Inflammatory macrophage (primary cell): Measurements from ENCODE around the gene SDC4.

Experiments
- DNase-seq, 2 donors: peaks; one replicate each; pipeline ENCODE4 v3.0.0-alpha.2; 2020 to 2022
- total RNA-seq, 18 experiments: gene quantifications; one replicate each; lab custom pipeline; 2026; ENCODE audit warnings: mixed read lengths in 6 of 18, inconsistent platforms in 2 of 18; lab: John Stamatoyannopoulos, UW

Gene SDC4
- total RNA-seq = 89.0 to 1,001 (median 151) reads per million in 18 experiments

GRCh38 chr20:45347936-45348778 lies at the start of gene SDC4:
SDC4 (minus strand) TSS chr20:45348424; CDS start chr20:45348384, 40 bp downstream.
- DNase-seq = peak; percentile 39 to 70

DNA sequence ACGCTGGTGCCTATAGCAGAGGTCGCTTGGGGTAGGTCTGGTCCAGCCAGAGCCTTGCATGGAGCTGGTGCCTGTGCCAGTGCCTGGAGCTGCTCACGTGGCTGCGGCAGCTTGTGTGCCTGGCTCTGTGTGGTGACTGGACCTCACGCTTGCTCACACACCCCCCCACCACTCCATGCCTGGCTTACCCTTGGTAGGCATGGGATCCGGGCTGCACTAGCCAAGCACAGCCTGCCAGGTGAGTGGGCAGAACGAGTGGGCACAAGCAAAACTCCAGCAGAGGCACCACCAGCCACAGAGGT lies 46.8 kb upstream of the SDC4 start:
- DNase-seq = no peak

- no peak for DNase-seq
These were observed 46.2 kb upstream of the SDC4 start for GRCh38 chr20:45394221-45395113.

GRCh38 chr20:45392733-45393132 lies 44.5 kb upstream of the SDC4 start:
- peak in 1 of 2 donors; percentile 16 for DNase-seq

- no peak for DNase-seq
These were observed 43.3 kb upstream of the SDC4 start for GRCh38 chr20:45391559-45391958.

DNA sequence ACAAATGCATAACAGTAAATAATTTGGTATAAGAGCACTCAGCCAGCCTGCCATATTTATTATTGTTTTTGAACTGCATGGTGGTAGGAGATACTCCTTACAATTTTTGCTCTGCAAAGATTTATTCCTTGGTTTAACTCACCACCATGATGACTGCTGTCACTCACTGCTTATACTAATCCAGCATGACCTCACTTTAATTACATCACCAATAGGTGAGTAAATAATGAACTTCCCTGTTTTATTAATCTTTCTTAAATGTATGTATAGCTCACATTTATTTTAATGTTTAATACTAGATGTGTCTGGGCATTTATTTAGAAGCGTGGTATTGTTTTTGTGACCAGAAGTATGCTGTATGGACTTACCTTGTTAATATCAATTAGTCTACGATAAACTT lies 42.7 kb upstream of the SDC4 start:
- no peak for DNase-seq

DNA sequence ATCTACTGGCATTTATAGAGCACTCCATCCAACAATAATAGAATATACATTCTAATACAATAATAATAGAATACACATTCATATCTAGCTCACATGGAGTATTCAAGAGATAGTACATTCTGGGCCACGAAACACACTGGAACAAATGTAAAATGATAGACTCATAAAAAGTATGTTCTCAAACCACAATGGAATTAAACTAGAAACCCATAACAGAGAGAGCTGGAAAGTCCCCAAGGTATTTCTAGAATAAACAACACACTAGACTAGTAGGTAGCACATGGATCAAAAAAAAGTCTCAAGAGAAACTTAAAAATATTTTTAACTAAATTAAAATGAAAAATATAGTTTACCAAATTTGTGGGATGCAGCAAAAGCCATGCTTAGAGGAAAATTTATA lies 39.0 kb upstream of the SDC4 start:
- no peak for DNase-seq

DNA sequence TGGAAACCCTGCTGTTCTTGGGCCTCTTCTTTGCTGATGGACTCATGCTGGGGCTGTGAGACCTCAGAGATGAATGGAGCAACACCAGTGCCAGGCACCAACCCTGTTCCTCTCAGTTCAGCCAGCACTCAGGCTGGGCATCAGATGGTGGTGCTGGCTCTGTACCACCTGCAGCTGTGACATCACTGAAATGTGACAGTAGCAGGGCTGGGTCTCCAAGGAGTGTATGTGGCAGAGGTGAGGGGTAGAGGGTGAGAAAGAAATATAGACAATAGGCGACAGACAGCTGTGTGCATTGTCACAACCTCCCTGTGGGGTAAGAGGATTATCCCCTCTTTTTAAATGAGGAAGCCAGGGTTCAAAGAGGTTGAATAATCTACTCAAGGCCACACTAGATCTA lies 30.0 kb upstream of the SDC4 start, which contains the start of gene TP53TG5:
TSS of gene TP53TG5 (minus strand) at position 135 of the 400 bp plus-strand sequence. CDS start at position 46, 89 bp downstream.
- no peak for DNase-seq

DNA sequence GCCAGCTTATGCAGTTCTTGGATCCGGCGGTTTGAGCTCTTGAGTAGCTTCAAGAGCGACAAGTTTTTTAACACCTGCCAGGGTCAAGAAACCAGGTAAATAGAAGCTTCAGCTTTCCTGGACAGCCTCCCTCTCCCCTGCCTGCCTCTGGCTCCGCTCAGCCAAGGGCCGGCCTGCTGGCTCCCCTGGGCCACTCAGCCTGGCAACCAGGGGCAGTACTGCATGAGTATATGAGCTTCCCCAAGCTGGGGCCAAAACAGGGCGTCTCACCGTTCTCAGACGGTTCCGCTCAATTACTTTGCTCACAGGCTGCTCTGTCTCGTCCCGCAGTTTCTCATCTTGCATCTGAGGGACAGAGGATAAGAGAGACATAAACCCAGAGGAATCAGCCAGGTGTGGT lies 29.0 kb upstream of the SDC4 start:
- no peak for DNase-seq

DNA sequence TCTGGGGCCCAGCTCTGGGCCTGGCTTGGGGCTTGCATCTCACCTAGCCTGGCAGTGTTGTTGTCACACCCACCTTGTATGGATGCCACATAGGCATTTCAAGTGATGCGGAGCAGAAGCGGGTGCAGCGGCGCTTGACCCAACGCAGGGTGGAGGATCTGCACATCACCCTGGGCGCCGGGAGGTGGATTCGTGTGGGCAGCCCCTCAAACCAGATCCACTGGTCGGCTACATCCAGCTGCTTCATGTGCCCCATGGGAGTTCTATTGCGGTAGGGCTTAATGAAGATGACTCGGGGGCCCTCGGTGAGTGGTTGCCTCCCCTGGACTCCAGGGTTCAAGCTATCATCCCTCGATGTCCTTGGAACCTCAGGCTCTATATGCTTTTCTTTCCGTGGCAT lies 26.7 kb upstream of the SDC4 start:
- no peak for DNase-seq

DNA sequence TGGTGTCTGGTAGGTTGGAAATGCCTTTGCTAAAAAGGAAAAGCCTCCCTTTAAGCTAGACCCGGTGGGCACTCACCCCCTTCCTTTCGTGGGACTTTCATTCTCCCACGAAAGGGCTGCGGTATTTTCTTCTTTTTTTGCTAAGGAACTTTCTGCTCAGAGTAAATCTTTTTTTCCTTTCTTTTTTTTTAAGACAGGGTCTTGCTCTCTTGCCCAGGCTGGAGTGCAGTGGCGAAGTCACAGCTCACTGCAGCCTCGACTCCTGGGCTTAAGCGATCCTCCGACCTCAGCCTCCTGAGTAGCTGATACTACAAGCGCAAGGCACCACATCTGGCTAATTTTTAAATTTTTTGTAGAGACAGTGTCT lies 25.9 kb upstream of the SDC4 start:
- DNase-seq = no peak

GRCh38 chr20:45373353-45374100 lies 25.3 kb upstream of the SDC4 start:
- peak; percentile 80 to 82 for DNase-seq

GRCh38 chr20:45372646-45373352 lies 24.6 kb upstream of the SDC4 start:
- DNase-seq = no peak

DNA sequence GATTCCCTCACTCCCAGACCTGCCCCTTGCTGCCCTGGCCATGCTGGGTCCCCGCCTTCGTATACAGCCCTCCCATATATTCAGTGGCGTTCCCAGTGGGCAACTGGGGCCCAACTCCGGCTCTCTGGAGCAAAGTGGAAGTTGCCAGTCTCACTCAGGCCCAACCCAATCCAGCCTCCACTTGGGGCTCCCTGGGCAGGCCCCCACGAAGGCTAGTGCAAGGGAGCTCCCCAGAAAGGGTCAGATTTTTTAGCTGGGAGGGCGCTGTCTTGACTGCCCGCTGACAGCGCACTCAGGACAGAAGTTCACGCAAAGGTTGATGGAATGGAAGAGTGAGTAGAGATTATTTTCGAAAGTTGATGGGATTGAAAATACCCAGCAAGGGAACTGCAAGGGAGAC lies 24.0 kb upstream of the SDC4 start:
- no peak for DNase-seq

- no peak for DNase-seq
These were observed 22.4 kb upstream of the SDC4 start for GRCh38 chr20:45370571-45371160.

DNA sequence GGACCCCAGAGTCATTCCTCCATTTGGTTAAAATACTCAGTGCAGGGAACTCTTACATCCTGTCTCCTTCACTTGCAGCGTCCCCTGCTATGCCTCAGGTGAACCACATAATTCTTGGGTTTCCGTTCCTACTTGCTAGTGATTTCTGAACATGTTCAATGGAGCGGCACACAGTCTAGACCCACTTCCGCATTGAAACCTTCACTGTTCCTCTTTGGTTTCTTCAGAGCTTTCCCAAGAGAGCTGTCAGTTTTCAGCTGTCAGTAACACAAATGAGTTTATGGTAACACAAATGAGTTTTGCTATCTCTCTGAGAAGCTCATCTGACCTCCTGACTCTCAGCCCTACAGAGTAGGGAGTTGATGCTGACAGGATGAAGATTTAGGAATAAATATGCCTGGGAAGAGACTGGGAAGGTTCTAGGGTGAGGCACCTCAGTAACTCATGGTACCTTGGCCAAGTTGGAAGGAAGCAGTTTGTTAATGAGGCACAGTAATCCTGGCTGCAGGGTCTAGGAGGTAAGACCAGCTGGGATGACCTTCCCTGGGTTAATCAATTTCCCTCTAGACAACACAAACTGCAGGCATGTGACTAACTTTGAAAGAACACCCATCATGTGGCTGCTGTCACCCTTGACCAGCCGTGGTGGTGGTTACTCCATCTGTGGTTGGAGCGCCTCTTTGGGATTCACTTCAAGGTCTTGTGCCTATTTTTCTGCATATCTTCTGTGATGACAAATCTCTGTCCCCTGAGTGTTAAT lies 20.2 kb upstream of the SDC4 start:
- DNase-seq = peak; percentile 88 to 92

GRCh38 chr20:45367126-45367525 lies 18.9 kb upstream of the SDC4 start:
- DNase-seq = no peak

GRCh38 chr20:45366631-45367030 lies 18.4 kb upstream of the SDC4 start:
- DNase-seq = no peak

DNA sequence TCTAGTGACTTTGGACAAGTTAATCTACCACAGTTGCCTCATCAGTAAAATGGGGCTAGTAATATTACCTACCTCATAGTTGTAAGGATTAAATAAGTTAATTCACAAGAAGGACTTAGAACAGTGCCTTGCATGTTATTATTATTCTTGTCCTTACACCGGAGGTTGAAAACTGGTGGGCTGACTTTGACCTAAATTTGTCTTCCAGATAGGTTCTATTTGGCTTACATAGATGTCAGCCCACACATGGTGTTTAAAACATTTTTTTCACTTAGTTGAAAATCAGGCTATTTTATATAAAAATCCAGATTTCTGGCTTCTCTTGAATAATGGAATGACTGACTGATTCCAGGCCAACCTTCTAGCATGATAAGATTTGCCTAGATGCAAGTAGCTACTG lies 18.0 kb upstream of the SDC4 start:
- DNase-seq = no peak

DNA sequence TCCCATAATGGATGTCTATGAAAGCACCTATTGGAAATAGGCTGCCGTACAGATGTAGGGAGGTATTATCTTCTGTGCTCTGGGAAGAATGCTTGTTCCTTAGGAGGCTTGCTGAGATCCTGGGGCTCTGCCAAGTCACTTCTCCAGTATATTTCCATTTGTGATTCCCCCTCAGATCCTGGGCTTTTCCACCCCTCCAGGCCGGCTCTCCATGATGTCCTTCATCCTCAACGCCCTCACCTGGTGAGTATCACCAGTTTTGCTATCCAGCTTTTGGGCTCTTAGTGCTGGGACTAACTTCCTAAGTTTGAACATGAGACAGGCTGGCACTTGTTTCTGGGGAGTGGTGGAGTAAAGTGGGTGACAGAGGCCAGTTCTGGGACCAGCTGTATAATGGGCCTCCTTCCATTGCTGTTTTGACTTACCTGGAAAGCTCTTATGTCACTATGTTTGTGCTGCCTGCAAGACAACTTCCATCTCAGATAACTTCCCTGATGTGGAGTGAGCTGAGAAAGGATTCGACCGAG lies 17.3 kb upstream of the SDC4 start:
- DNase-seq = no peak
